GM21528 (cell line): Measurements from ENCODE around the gene PLRG1.
A peak's percentile ranks its signal among the peaks of the same experiment; 100 is the strongest.

Experiments used
- ATAC-seq: cut with Tn5 transposase; IDR thresholded peaks from one replicate; pipeline ENCODE4 v1.9.1; 2021; ENCODE audit warnings: mild to moderate bottlenecking, moderate library complexity; ENCODE audit not compliant: unreplicated experiment, low FRiP score

Gene PLRG1

DNA sequence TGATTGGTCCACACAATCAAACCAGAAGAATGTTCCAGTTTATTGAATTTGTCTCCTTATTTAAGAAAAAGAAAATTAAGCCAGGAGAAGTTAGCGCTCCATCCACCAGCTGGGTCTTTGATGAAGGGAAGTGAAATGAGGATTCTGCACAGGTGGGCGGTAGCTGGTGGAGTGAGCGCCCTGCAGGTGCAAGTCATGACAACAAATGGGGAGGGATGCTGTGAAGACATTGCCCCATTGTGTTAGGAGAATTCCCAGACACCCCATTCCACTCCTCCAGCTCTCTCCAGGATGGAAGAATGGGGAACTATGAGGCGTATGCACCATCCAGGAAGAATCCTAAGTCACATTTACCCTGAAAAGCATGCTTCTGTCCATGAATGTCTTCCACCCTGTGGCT, 22.9 kb downstream of the PLRG1 start:
- ATAC-seq, result no peak

DNA sequence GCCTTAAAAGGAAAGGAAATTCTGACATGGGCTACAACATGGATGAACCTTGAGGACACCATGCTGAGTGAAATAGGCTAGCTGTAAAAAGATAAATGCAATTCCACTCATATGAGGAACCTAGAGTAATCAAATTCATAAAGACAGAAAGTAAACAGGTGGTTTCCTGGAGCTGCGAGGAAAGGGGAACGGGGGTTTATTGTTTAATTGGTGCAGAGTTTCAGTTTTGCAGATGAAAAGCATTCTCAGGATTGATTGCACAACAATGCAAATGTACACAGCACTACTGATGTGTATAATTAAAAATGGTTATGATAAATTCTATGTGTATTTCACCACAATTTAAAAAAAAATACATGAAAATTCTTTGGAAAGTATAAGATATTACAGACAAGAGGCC, 24.0 kb downstream of the PLRG1 start:
- peak; percentile 53 for ATAC-seq

DNA sequence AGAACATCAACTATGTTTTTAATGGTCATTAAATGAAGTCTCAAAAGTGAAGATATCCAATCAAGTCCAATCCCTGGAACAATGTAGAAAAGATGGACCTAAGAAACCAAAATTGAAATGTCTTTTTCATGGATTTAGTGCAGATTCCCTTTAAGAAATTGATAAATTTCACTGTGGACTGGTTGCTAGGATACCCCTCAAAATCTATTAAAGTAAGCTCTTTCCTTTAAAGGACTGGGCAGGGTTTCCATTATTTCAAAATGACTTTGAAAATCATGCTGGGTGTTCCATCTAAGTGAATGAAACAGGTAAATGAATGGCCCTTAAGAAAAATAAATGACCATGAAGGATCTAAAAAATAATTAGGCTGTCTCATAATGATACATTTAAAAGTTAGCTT, 28.6 kb downstream of the PLRG1 start:
- ATAC-seq, result no peak

DNA sequence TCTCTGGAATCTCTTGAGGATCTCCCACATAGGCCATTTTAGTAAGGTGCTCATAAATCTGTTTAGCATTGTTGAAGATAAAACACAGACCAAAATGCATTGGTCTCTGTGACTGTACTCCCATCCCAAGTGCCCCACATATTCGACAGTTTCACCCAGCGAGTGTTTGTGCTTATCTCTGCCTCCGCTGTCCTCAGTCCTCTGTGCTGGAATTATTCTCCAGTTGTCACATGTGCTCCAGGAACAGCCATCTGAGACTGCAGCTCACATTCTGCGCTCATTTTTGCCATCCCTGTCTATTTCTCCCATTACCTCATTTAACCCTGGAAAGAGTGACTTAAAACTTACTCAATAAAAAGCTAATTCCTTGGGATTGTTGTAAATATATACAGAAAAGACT, 31.0 kb downstream of the PLRG1 start:
- no peak for ATAC-seq

DNA sequence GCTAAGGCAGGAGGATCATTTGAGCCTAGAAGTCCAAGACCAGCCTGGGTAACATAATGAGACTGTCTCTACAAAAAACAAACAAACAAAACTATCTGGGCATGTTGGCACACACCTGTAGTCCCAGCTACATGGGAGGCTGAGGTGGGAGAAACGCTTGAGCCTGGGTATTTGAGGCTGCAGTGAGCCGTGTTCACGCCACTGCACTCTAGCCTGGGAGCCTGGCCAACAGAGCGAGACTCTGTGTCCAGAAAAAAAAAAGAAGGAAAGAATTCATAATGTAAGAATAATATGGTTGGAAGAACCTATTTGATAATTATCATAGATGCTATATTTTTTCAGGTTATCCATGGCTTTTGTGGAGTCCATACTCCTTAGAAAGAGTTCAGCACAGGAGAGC, 32.6 kb downstream of the PLRG1 start:
- no peak for ATAC-seq

DNA sequence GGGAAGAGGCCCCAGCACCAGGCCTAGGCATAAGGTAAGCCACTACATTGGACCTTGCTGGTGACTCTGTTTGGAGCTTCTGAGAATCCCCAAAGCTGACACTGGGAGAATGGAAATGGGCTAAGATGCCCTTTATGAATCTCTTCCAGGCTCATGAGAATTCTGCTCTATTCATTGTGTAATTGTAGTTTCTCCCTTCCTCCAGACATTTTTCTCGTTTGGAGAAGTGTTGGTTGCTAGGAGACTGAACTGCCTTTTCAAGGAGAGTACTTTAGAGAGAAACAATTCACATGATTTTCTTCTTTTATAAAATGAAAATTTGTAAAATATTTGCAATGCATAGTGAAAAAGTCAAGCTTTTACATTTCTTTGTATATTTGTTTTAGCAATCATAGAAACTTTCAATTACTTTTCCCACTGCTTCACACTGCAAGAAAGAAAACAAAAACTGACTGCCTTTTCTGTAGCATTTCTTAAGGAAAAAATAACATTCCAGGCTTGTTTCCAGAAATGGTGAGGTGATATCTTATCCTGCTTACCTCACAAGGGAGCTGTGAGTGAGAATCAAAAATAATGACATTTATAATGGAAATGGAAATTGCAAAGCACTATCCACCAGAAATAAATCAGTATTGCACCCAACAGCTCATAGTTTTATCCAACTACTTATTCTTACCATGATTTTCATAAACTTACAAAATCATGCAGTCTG, 33.7 kb downstream of the PLRG1 start:
- ATAC-seq, result no peak

DNA sequence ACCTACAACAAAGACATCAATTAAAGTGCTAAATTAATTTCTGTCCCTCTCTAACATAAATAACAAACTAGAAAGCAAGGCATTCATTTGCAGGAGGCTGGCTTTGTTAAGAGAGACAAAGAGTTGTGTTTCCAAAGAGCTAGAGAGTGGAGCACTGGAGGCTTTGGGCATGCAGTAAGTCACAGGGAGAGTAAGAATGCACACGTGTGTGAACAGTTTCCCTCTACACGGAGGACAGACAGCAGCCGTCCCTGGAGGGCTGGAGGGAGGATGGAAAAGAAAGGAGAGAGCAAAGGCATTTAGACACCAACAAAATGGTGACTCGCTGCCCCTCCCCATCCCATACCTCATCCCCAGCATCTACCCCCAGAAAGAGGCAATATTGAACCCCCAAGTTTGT, 38.2 kb downstream of the PLRG1 start:
- ATAC-seq, result no peak

DNA sequence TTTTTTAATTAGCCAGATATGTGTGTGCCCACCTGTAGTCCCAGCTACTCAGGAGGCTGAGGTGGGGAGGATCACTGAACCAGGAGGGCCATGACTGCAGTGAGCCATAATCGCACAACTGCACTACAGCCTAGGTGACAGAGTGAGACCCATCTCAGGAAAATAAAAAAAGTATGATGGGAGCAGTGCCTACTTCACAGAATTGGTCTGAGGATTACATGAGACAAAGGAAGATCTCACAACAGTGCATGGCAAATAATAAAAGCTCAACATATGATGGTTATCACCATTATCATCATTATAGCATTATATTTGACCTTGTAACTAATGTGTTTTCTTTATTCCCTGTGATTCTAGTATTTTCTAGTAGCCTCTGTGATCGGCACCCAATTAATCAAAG, 38.7 kb downstream of the PLRG1 start:
- no peak for ATAC-seq

DNA sequence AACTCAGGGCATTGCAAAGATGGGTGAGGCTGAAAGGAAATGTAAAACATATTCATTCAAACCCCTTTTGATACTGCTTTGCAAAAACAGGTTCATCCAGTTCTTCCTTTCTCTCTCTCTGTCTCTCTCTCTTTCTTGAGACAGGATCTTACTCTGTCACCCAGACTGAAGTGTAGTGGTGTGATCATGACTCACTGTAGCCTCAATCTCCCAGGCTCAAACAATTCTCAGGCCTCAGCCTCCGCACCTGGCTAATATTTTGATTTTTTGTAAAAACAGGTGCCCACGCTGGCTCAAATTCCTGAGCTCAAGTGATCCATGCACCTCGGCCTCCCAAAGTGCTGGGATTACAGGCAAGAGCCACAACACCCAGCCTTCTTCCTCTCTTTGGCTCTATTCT, 43.0 kb downstream of the PLRG1 start:
- ATAC-seq, result no peak

DNA sequence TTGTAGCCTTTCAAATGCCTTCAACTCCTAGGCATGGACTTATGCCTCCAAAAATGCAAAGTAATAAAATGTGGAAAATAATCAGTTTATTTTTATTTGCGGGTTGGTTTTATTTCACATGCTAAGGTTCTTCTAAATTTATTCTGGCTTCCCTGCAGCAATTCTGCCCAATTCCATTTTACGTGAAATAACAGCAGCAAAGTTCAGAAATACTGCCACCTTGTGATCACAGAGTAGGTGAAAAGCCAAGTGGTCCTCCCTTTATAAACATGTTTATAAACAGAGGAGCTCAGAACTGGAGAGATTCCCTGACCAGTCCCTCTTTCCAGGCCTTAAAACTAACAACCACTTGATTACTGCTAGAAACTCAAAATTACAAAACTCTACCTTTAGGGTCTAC, 43.9 kb downstream of the PLRG1 start:
- no peak for ATAC-seq

DNA sequence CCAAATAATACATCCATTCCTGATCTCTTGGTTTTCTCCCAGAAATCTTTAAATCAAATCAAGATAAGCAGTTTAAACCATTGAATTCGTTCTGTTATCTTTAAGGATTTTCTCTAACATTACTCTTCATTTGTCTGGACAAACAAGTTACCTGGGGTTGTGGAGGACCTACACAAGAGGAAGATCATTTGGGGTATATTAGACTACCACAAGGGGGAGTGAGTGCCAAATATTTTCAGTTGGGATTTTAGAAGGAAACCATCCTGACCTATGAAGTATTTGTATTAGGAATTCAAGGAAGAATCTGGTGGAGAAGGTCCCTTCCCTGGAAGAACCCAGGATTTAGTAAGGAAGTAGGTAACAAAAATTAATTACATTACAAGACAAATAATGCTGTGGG, 46.6 kb downstream of the PLRG1 start:
- ATAC-seq, result no peak

DNA sequence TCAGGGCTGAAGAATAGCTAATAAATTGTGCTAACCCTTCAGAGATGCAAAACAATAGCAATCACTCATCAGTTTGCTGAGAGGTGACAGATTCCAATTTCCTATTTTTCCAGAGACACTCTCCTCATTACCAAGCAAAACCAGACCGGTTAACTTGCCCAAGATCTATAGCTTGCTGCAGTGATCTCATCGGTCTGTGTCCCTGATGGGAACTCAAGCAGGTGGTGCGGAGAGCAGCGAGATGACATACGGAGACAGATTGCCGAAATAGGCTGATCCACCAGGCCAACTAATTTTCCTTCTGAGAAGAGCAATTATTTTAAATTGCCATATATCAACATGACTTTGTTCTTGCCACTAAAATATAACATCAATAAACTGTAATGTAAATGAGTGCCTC, 48.1 kb downstream of the PLRG1 start:
- no peak for ATAC-seq

DNA sequence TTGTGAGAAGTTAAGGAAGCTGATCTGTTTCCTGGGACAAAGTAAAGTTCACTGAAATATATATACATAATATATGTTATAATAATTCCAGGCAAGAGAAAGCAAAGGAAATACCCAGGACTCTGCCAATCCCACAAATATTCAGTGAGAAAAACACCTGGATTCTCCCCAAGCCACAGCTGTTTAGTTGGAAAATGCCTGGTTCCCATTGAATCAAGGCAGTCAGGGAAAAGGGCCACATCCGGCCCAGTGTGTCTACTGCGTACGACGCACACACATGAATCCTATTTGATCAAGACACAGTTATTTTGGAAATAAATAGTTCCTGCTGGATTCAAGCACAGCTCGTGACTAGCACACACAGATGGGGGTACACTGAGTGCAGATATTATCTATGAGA, 52.3 kb downstream of the PLRG1 start:
- ATAC-seq, result no peak

DNA sequence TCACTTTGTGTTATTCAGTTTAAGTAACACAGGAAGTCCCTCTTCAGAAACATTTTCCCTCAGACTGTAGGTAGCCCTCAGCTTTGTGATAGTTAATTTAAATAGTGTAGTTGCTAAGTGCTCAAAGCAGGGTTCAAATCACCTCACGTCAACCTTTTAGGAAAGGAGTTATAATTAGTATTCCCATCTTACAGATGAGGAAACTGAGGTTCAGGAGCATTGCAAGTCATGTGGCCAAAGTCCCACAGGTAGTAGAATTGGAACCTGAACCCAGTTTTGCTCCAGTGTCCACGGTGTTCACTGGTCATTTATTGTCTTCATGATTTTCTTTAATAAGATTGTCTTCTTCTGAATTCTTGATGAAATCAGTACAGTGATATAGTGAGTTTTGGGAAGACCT, 54.3 kb downstream of the PLRG1 start:
- ATAC-seq, result no peak

DNA sequence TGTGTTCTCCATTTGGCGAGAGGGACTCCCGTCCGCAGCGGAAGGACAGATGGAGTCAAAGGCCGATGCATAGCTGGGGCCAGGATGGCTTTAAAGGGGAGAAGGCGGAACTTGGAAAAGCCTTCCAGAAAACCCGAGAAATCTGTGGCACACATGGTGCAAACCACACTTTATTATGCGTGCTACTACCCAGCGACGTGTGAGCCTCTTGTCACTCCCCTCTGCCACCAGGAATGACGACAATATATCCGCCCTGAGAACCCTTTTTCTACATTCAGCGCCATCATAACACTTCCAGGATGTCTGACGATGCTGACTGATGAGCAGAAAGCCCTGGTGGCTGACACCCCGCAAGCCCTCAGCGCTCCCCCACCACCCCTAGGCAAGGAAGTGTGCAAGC, 57.9 kb downstream of the PLRG1 start:
- ATAC-seq, result no peak

DNA sequence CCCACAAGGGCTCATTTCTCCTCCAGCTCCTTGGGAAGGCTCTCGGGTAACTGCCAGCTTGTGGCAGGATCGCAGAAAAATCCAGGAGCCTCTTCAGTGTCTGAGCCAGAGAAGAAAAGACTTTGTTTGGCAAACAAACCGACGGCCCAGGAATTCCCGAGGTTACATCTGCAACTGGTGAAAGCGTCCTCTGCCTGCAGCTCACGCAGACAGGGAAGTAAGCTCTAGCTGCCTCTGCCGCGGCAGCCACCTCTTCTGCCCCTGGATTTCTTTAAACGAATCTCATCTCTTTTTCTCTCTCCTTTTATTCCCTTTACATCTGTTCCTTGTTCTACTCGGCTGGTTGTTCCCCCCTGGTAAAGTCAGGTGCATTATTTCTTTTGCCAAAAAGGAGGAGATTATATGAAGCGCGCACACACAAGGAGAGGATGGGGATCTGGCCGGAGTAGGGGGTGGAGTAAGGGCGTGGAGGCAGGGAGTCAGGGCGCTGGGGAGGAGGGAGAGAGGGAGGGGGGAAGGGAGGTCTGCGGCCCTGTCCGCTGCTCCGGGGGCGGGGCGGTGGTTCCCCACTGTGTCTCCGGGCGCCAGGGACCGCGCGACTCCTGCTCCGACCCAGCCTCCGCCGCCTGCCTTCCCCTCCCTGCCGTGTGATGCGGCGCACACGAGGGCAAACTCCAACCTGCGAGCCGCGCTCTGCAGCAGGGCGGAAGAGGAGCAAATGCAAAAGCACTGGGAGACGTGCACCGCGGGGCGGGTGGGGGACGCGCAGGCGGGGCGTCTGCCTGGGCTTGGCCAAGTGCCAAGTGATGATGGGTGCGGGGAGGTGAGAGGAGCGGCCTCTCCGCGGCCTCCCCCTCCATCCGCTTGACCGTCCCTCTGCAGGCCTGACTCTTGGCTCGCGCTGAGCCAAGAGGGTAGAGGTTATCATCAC, 58.6 kb downstream of the PLRG1 start, which contains the start of gene DCHS2:
TSS of gene DCHS2 (minus strand) at position 459 of the 931 bp plus-strand sequence. CDS start at position 15, 444 bp downstream.
- ATAC-seq, result peak; percentile 57

DNA sequence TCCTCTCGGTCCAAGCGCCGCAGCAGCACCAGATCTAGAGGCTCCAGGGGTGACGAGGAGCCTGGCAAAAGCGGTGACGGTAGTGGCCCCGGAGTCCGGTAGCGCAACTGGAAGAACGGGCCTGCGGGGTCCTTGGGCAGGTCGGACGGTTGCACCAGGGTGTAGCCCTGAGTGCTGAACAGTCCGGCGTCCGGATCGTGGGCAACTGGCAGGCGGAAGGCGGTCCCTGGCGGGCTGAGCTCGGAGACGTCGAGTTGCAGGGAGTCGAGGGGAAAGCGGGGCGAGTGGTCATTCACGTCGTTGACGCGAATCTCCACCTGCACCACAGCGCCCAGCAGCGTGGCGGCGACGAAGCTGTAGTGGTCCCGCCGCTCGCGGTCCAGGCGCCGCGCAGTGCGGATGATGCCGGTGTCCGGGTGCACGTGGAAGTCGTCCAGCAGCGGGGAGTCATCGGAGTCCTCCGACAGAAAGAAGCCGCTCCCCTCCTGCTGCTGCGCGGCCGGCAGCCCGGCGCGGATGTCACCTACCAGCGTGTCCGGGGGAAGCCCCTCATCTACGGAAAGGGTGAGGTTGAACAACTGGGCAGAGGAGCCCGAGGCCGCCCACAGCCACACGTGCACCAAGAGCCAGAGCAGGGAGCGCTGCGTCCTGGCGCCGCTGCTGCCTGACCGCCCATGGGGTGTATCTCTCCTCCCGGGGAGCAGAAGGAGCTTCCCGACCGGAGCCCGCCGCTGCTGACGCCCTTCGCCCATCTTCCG, 59.4 kb downstream of the PLRG1 start:
- ATAC-seq, result peak; percentile 62

DNA sequence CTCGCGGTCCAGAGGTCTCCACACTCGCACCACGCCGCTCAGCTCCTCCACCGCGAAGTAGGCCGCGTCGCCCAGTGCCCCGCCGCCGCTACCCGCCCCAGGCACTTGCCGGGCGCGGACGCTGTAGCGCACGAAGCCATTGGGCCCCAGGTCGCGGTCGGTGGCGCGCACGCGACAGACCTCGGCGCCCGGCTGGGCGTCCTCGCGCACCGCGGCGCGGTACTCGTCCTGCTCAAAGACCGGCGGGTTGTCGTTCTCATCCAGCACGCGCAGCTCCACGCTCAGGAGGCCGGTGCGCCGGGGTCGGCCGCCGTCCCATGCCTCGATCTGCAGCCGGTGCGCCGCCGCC, 60.0 kb downstream of the PLRG1 start:
- no peak for ATAC-seq

DNA sequence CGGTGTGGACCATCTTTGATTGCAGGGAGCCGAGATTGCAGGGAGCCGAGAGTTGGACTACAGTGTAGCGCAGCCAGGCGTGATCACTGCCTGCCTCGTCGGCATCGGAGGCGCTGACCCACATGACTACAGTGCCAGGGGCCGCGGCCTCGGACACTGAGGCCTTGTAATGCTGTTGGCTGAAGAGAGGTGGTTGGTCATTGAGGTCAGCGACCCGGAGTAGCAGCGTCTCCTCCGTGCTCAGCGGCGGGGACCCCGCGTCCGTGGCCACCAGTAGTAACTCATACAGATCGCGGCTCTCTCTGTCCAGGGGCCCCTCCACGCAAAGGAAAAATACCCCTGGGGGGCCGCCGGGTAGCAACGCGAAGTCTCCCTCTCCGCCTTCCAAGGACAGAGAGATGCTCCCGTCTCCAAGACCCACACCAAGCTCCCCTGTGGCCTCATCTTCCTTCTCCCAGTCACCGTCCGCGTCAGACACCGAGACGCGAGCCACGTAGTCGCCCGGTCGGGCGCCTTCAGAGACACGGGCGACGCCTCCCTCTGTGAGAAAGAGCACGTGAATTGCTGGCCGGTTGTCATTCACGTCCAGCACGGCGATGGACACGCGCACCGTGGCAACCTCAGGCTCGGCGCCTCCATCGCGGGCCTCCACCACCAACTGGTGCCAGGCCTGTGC, 60.5 kb downstream of the PLRG1 start:
- no peak for ATAC-seq

DNA sequence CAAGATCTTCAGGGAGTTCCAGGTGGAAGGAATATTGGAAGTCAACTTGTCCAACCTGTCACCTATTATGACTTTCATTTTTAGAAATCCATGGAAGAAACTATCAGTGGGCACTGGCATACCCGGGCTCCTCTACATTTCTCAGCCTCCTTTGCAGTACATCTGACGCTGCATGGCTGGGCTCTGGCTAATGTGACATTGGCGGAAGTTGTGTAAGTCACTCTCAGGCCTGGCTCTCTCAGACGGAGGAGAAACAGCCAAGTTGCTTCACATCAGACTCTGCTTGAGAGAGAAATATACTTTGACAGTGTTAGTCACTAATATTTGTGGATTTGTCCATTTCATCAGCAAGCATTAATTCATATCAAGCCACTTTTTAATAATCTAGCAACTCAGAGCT, 63.1 kb downstream of the PLRG1 start:
- no peak for ATAC-seq
